Activated CD4-positive, alpha-beta T cell treated with anti-CD3 and anti-CD28 coated beads for 24 hours (primary cell): ENCODE data around the gene GNAO1.

ENCODE experiments used
- DNase-seq, 2 donors: peaks; one replicate each; pipeline ENCODE4 v3.0.0-alpha.2; 2020; ENCODE audit warnings: low read depth in 2 of 2

Gene GNAO1

GRCh38 chr16:56399486-56399885 lies 208.2 kb downstream of the GNAO1 start:
- no peak for DNase-seq

- DNase-seq, result no peak
Observed at GRCh38 chr16:56400458-56400857, 209.2 kb downstream of the GNAO1 start.

GRCh38 chr16:56401482-56401881 lies 210.2 kb downstream of the GNAO1 start:
- no peak for DNase-seq

GRCh38 chr16:56405977-56406672 lies 214.8 kb downstream of the GNAO1 start:
- DNase-seq, result no peak
